Ascending aorta (tissue), 2 donors: ENCODE results near the gene NDUFB10. TPM values are rescaled to one million over a fixed set of nuclear protein-coding genes. Genes with fewer than 3 reads are reported as not detected.
A peak's percentile ranks its signal among the peaks of the same experiment; 100 is the strongest.

ENCODE experiments used
- DNase-seq, 2 donors: peaks; one replicate each; pipeline ENCODE4 v3.0.0-alpha.2; 2019; ENCODE audit warnings: low spot score in 2 of 2
- H3K27ac ChIP-seq, 2 donors: fragments of 200-600 bp; sonication (generic); one replicate each; pipeline ENCODE4 v1.5.1; 2016 to 2017; ENCODE audit warnings: mild to moderate bottlenecking in 1 of 2
- H3K27me3 ChIP-seq: fragments of 200-600 bp; sonication (generic); one replicate; pipeline ENCODE4 v1.5.1; 2017
- H3K36me3 ChIP-seq, 2 donors: fragments of 200-600 bp; sonication (generic); one replicate each; pipeline ENCODE4 v1.5.1; 2016
- H3K4me1 ChIP-seq, 2 donors: fragments of 200-600 bp; sonication (generic); one replicate each; pipeline ENCODE4 v1.5.1; 2016 to 2017; ENCODE audit warnings: mild to moderate bottlenecking in 1 of 2
- H3K4me3 ChIP-seq, 2 donors: fragments of 200-600 bp; sonication (generic); one replicate each; pipeline ENCODE4 v1.5.1; 2016 to 2017; ENCODE audit warnings: mild to moderate bottlenecking in 1 of 2
- H3K9me3 ChIP-seq, 2 donors: fragments of 200-600 bp; sonication (generic); one replicate each; pipeline ENCODE4 v1.5.1; 2016
- CTCF ChIP-seq, 3 experiments: fragments of 200-600 bp in 2 of 3; fragments of 450-650 bp in 1 of 3; sonication (generic) in 2 of 3; IDR thresholded peaks; one replicate each; pipeline ENCODE4 v1.5.1; 2016 to 2019; ENCODE audit warnings: antibody characterized with exemption in 3 of 3, mild to moderate bottlenecking in 1 of 3, moderate library complexity in 1 of 3
- intact Hi-C: fragments of 100-400 bp; cut with DNase I; formaldehyde crosslinking; loops from one replicate; pipeline ENCODE4 v1.15.1; 2023
- total RNA-seq: library from RNA; depleted of rRNA; stranded (reverse); fragments of >200 nt; gene quantifications from one replicate; pipeline ENCODE4 v1.1.0, GENCODE V29; 2016

The NDUFB10 gene
- total RNA-seq, 1 donor from 2014 or later, result 68.2 TPM

GRCh38 chr16:1929578-1930337 lies 29.6 kb upstream of the NDUFB10 start:
- no peaks in the 10 kb centered on the region for H3K9me3 ChIP-seq
- no peaks in the 10 kb centered on the region for H3K27me3 ChIP-seq
- TF ChIP-seq CTCF (IDR thresholded peaks at IDR 0.05), result peak; percentile 70 to 100 (median 94)
- peak overlapping the region; percentile 64 to 75 for H3K4me3 ChIP-seq
- peak; percentile 18 to 92 for DNase-seq
- H3K4me1 ChIP-seq, result peaks cover 4 to 6% of the 10 kb centered on the region in 2 donors
- H3K27ac ChIP-seq, result peak overlapping the region in 1 of 2 donors; percentile 70
- no peaks in the 10 kb centered on the region for H3K36me3 ChIP-seq
- intact Hi-C loops, result loop anchor here (2.0 kb wide), 2 partner anchors 13 to 65 kb away; partner anchors contain the start of gene MSRB1

- Histone ChIP-seq H3K27me3 (no peaks in the 10 kb centered on the region), H3K9me3 (no peaks in the 10 kb centered on the region), H3K27ac (no peak overlapping the region), H3K36me3 (no peaks in the 10 kb centered on the region), H3K4me1 (peaks cover 4 to 6% of the 10 kb centered on the region in 2 donors), H3K4me3 (peak overlapping the region in 1 of 2 donors; percentile 75)
- DNase-seq, result no peak
- no peak for TF ChIP-seq CTCF (IDR thresholded peaks at IDR 0.05)
- intact Hi-C loops, result no loop called here
Observed at GRCh38 chr16:1930338-1930720, 29.0 kb upstream of the NDUFB10 start.

GRCh38 chr16:1932050-1933028 lies 27.0 kb upstream of the NDUFB10 start:
- Histone ChIP-seq H3K4me1 (peaks cover 4 to 6% of the 10 kb centered on the region in 2 donors), H3K36me3 (peaks cover 2 to 5% of the 10 kb centered on the region in 2 donors), H3K27ac (no peak overlapping the region), H3K27me3 (no peaks in the 10 kb centered on the region), H3K9me3 (no peaks in the 10 kb centered on the region), H3K4me3 (no peak overlapping the region)
- intact Hi-C loops, result no loop called here
- no peak for DNase-seq
- no peak for TF ChIP-seq CTCF (IDR thresholded peaks at IDR 0.05)

GRCh38 chr16:1933097-1933661 lies 26.2 kb upstream of the NDUFB10 start:
- Histone ChIP-seq H3K27ac (no peak overlapping the region), H3K36me3 (peaks cover 11 to 12% of the 10 kb centered on the region in 2 donors), H3K4me3 (no peak overlapping the region), H3K27me3 (no peaks in the 10 kb centered on the region), H3K4me1 (peaks cover 4 to 6% of the 10 kb centered on the region in 2 donors), H3K9me3 (no peaks in the 10 kb centered on the region)
- TF ChIP-seq CTCF (IDR thresholded peaks at IDR 0.05), result no peak
- intact Hi-C loops, result no loop called here
- DNase-seq, result no peak

- peaks cover 39 to 42% of the 10 kb centered on the region in 2 donors for H3K36me3 ChIP-seq
- no peaks in the 10 kb centered on the region for H3K9me3 ChIP-seq
- H3K27ac ChIP-seq, result no peak overlapping the region
- intact Hi-C loops, result no loop called here
- no peak for TF ChIP-seq CTCF (IDR thresholded peaks at IDR 0.05)
- no peaks in the 10 kb centered on the region for H3K27me3 ChIP-seq
- peaks cover 5 to 6% of the 10 kb centered on the region in 2 donors for H3K4me1 ChIP-seq
- no peak for DNase-seq
- no peak overlapping the region for H3K4me3 ChIP-seq
Observed at GRCh38 chr16:1936945-1937479, 22.3 kb upstream of the NDUFB10 start.
